Measurements from ENCODE around the gene EPB41L4B.

The EPB41L4B gene

GRCh38 chr9:109315480-109316206, 5.2 kb downstream of the EPB41L4B start:
- no peak overlapping the region for H3K4me3 ChIP-seq (ENCODE audit: low read depth, low read length)
- TF ChIP-seq, protein P1, sequence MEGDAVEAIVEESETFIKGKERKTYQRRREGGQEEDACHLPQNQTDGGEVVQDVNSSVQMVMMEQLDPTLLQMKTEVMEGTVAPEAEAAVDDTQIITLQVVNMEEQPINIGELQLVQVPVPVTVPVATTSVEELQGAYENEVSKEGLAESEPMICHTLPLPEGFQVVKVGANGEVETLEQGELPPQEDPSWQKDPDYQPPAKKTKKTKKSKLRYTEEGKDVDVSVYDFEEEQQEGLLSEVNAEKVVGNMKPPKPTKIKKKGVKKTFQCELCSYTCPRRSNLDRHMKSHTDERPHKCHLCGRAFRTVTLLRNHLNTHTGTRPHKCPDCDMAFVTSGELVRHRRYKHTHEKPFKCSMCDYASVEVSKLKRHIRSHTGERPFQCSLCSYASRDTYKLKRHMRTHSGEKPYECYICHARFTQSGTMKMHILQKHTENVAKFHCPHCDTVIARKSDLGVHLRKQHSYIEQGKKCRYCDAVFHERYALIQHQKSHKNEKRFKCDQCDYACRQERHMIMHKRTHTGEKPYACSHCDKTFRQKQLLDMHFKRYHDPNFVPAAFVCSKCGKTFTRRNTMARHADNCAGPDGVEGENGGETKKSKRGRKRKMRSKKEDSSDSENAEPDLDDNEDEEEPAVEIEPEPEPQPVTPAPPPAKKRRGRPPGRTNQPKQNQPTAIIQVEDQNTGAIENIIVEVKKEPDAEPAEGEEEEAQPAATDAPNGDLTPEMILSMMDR (IDR thresholded peaks at IDR 0.05; ENCODE audit: borderline replicate concordance, insufficient read depth, low read depth, low read length), result no peak

- TF ChIP-seq, protein P1 (IDR thresholded peaks at IDR 0.05; ENCODE audit: borderline replicate concordance, insufficient read depth, low read depth, low read length), result no peak
- H3K4me3 ChIP-seq (ENCODE audit: low read depth, low read length), result no peak overlapping the region
These were observed 6.8 kb downstream of the EPB41L4B start for GRCh38 chr9:109314011-109314531.

DNA sequence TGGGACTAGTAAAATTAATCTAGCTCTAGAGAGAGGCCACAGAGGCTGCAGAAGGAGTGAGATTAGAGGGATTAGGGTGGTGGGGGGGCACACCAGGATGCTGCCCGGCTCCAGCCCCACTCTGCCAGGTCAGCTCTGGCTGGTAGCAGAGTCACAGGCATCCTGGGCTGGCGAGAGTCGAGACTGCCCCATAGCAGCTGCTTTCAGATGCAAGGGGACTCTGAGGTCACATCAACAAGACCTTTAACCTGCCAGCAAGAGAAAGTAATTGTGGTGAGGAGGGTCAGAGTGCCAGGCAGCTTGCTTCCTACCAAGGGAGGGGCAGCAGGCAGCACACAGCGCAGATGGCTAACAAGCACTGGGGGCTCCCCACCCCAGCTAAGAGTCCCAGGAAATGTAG, 7.5 kb downstream of the EPB41L4B start:
- no peak overlapping the region for H3K4me3 ChIP-seq (ENCODE audit: low read depth, low read length)
- TF ChIP-seq, protein P1 (IDR thresholded peaks at IDR 0.05; ENCODE audit: borderline replicate concordance, insufficient read depth, low read depth, low read length), result no peak

GRCh38 chr9:109312783-109313182, 8.1 kb downstream of the EPB41L4B start:
- H3K4me3 ChIP-seq (ENCODE audit: low read depth, low read length), result no peak overlapping the region
- TF ChIP-seq, protein P1 (IDR thresholded peaks at IDR 0.05; ENCODE audit: borderline replicate concordance, insufficient read depth, low read depth, low read length), result no peak

DNA sequence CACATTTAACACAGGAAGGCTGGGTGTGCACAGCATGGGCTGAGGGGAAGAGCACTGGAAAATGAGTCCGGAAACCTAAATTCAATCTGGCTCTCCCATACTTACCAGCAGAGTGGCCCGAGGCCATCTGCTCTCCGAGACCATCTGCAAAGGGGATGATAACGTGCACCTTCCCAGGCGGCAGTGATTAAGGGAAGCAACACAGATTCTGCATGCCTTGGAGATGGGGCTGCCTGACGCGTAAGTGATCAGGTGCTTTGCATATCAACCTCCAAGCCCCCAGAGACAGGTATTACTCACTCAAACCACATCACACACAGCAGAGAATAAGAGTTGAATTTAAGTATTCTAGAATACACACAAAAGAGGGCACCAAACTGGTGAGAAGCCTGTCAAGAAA, 9.1 kb downstream of the EPB41L4B start:
- TF ChIP-seq, protein P1 (IDR thresholded peaks at IDR 0.05; ENCODE audit: borderline replicate concordance, insufficient read depth, low read depth, low read length), result no peak
- H3K4me3 ChIP-seq (ENCODE audit: low read depth, low read length), result no peak overlapping the region

DNA sequence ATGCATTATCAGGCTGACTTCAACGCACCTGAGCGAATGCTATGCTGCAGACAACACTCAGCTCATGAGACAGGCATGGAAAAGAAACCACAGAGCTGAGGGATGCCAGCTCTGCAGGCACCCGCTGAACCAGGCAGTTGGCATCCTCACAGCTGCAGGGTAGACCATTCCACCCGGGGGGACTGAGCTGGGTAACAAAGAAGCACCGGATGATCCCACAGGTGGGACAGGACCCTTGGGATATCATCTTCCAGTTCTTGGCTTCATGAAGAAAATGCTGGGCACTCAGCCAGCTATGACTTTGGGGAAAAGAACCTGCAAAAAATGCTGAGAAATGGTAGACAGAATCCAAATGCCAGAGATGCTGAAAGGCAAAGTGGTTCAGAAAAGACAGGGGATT, 9.6 kb downstream of the EPB41L4B start:
- no peak overlapping the region for H3K4me3 ChIP-seq (ENCODE audit: low read depth, low read length)
- TF ChIP-seq, protein P1 (IDR thresholded peaks at IDR 0.05; ENCODE audit: borderline replicate concordance, insufficient read depth, low read depth, low read length), result no peak

DNA sequence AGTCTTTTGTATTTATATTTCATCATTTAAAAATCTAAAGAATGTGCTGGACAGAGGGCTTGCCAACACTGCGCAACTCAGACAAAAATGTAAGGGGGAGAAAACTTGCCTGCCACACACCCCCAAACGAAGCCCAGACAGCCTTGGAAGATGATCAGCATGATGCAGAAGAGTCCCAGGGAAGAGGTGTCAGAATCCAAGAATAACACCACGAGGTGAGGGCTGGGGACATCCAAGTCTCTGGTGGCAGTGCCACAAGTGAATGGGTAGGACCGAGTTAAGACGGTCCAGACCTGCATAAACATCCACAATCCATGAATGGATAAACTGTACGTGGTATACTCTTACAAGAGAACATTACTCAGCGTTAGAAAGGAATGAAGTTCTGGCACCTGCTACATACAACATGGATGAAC, 10.4 kb downstream of the EPB41L4B start:
- TF ChIP-seq, protein P1 (IDR thresholded peaks at IDR 0.05; ENCODE audit: borderline replicate concordance, insufficient read depth, low read depth, low read length), result no peak
- H3K4me3 ChIP-seq (ENCODE audit: low read depth, low read length), result no peak overlapping the region

Data from GM12875 (cell line).